HFFc6 (cell line): ENCODE measurements around the gene SFTPD. TPM values are rescaled to one million over a fixed set of nuclear protein-coding genes. Genes with fewer than 3 reads are reported as not detected.
"Not testable (repeated sequence)": the region's sequence is repeated elsewhere in the genome, so short reads cannot be mapped to it uniquely, and the experiment has no call there.

ENCODE experiments used
- DNase-seq: peaks from one replicate; pipeline ENCODE4 v3.0.0-alpha.2; 2018
- H3K27ac Mint-ChIP-seq: 2 replicates; pipeline ENCODE4 v1.8.0; 2020; ENCODE audit warnings: mild to moderate bottlenecking, mixed read lengths
- H3K27me3 Mint-ChIP-seq: 2 replicates; pipeline ENCODE4 v1.8.0; 2021; ENCODE audit warnings: mild to moderate bottlenecking, moderate library complexity, mixed read lengths; ENCODE audit not compliant: insufficient read depth
- H3K36me3 Mint-ChIP-seq: 2 replicates; pipeline ENCODE4 v1.8.0; 2021; ENCODE audit warnings: low read depth, mixed read lengths
- H3K4me1 Mint-ChIP-seq: 2 replicates; pipeline ENCODE4 v1.8.0; 2020; ENCODE audit warnings: low read depth, mixed read lengths
- H3K4me3 Mint-ChIP-seq: 2 replicates; pipeline ENCODE4 v1.8.0; 2020; ENCODE audit warnings: mild to moderate bottlenecking, moderate library complexity, mixed read lengths
- H3K9me3 Mint-ChIP-seq: 2 replicates; pipeline ENCODE4 v1.8.0; 2020; ENCODE audit warnings: mild to moderate bottlenecking, mixed read lengths
- total RNA-seq, 6 experiments: library from RNA; stranded (reverse); fragmentation: NEBNext Ultra II Directional; extraction: Animal tissue kit (Norgen Biotek cat#: 25700); gene quantifications; 2 replicates in 1 of 6; 3 replicates in 5 of 6; pipeline ENCODE4 v1.2.3, GENCODE V29; 2021
- TF ChIP-seq, protein P1 (sequence below): fragments of 200-600 bp; sonication (generic); IDR thresholded peaks from 2 replicates; pipeline ENCODE4 v1.5.0; 2021; ENCODE audit warnings: antibody characterized with exemption, mild to moderate bottlenecking

Gene SFTPD
- total RNA-seq, 6 experiments from 2014 or later = not detected

- TF ChIP-seq, protein P1, sequence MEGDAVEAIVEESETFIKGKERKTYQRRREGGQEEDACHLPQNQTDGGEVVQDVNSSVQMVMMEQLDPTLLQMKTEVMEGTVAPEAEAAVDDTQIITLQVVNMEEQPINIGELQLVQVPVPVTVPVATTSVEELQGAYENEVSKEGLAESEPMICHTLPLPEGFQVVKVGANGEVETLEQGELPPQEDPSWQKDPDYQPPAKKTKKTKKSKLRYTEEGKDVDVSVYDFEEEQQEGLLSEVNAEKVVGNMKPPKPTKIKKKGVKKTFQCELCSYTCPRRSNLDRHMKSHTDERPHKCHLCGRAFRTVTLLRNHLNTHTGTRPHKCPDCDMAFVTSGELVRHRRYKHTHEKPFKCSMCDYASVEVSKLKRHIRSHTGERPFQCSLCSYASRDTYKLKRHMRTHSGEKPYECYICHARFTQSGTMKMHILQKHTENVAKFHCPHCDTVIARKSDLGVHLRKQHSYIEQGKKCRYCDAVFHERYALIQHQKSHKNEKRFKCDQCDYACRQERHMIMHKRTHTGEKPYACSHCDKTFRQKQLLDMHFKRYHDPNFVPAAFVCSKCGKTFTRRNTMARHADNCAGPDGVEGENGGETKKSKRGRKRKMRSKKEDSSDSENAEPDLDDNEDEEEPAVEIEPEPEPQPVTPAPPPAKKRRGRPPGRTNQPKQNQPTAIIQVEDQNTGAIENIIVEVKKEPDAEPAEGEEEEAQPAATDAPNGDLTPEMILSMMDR = no peak
- Mint-ChIP-seq H3K36me3 (no peaks in the 10 kb centered on the region), H3K4me3 (no peak overlapping the region), H3K4me1 (peaks cover 24% of the 10 kb centered on the region), H3K9me3 (no peaks in the 10 kb centered on the region), H3K27ac (no peak overlapping the region), H3K27me3 (peaks cover 7% of the 10 kb centered on the region)
- DNase-seq = no peak
These were observed 50.1 kb downstream of the SFTPD start for GRCh38 chr10:79898597-79899325.

DNA sequence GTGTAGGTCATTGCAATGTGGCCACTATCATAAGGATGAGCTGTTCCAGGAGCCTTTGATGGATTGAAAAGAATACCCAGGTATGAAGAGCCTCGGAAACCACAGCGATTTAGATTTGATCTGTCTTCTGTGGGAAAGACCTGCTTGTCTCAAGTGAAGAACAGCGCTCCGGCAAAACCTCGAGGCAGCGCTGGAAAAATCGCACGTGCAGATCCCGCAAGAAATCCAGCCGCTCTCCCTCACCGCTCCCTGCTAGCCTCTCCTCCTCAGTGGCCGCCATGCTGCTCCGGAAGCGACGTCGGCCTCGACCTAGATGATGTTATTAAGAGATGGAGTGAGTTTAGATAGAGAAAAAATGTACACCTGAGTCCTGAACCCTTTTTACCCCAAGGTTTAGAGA is 56.0 kb downstream of the SFTPD start:
- H3K4me1 Mint-ChIP-seq, H3K27ac Mint-ChIP-seq, H3K4me3 Mint-ChIP-seq, H3K9me3 Mint-ChIP-seq, DNase-seq, H3K36me3 Mint-ChIP-seq: not testable (repeated sequence)
- peaks cover 16% of the 10 kb centered on the region for H3K27me3 Mint-ChIP-seq

GRCh38 chr10:79890469-79890868 is 58.4 kb downstream of the SFTPD start:
- no peaks in the 10 kb centered on the region for H3K36me3 Mint-ChIP-seq
- no peak for DNase-seq
- H3K27me3 Mint-ChIP-seq = peaks cover 17% of the 10 kb centered on the region
- no peaks in the 10 kb centered on the region for H3K9me3 Mint-ChIP-seq
- H3K4me1 Mint-ChIP-seq = no peaks in the 10 kb centered on the region
- H3K4me3 Mint-ChIP-seq = no peak overlapping the region
- TF ChIP-seq, protein P1 = no peak
- no peak overlapping the region for H3K27ac Mint-ChIP-seq

GRCh38 chr10:79888984-79889383 is 59.9 kb downstream of the SFTPD start:
- H3K36me3 Mint-ChIP-seq, H3K27ac Mint-ChIP-seq, H3K4me3 Mint-ChIP-seq, H3K9me3 Mint-ChIP-seq, H3K4me1 Mint-ChIP-seq, DNase-seq: not testable (repeated sequence)
- peaks cover 15% of the 10 kb centered on the region for H3K27me3 Mint-ChIP-seq

Other genes with a start within 250 kb of the SFTPD start
- under 1 TPM; 0.31 to 0.58 (median 0.42) TPM for gene NUTM2B, start 245.9 kb downstream of the SFTPD start, total RNA-seq
- not detected for gene NUTM2E, start 122.4 kb downstream of the SFTPD start, total RNA-seq
- 10 to 100 TPM; 11.7 to 14.8 (median 13.7) TPM for gene TMEM254, start 129.6 kb upstream of the SFTPD start, total RNA-seq
- gene PLAC9, start 183.6 kb upstream of the SFTPD start, total RNA-seq = 1 to 10 TPM; 2.1 to 6.6 (median 6.2) TPM